ENCODE results near the gene ADD1. TPM values are rescaled to one million over a fixed set of nuclear protein-coding genes. Genes with fewer than 3 reads are reported as not detected.

The ADD1 gene
- total RNA-seq, result 100 to 1,000 TPM; 261 to 276 TPM

- POLR2A ChIA-PET, result interaction anchor here (1.0 to 2.6 kb wide), 4 partner anchors 8 to 358 kb away, joined by 3 to 9 read pairs (median 4); no protein-coding TSS in a partner anchor
- H3K36me3 Mint-ChIP-seq, result peaks cover 23% of the 10 kb centered on the region
- no peaks in the 10 kb centered on the region for H3K27me3 Mint-ChIP-seq
- H3K9me3 Mint-ChIP-seq, result peaks cover 6% of the 10 kb centered on the region
- DNase-seq (peak; percentile 99), ATAC-seq (ENCODE audit: low read depth) (peak; percentile 88)
- H3K27ac Mint-ChIP-seq, result peak within 1 kb of the TSS; percentile 91
- peaks cover 34% of the 10 kb centered on the region for H3K4me1 Mint-ChIP-seq
- H3K4me3 Mint-ChIP-seq, result peak within 1 kb of the TSS; percentile 94
Measured at GRCh38 chr4:2843263-2843940, at the start of gene ADD1. TSS of gene ADD1 (plus strand) at chr4:2843844. CDS start at chr4:2875916, 32,072 bp downstream.

- Mint-ChIP-seq H3K9me3 (no peaks in the 10 kb centered on the region), H3K4me3 (peak overlapping the region; percentile 89), H3K36me3 (no peaks in the 10 kb centered on the region), H3K27ac (peak overlapping the region; percentile 25), H3K4me1 (peaks cover 23% of the 10 kb centered on the region), H3K27me3 (no peaks in the 10 kb centered on the region)
- DNase-seq, result peak; percentile 43
- ATAC-seq (ENCODE audit: low read depth), result no peak
- POLR2A ChIA-PET, result interaction anchor here (0.7 to 1.7 kb wide), 2 partner anchors 9 to 17 kb away, joined by 3 read pairs; no protein-coding TSS in a partner anchor
Measured at GRCh38 chr4:2794486-2795299, 49.0 kb upstream of the ADD1 start.

GRCh38 chr4:2795300-2795892 lies 48.2 kb upstream of the ADD1 start:
- Mint-ChIP-seq H3K4me1 (peaks cover 26% of the 10 kb centered on the region), H3K9me3 (no peaks in the 10 kb centered on the region), H3K27me3 (no peaks in the 10 kb centered on the region), H3K4me3 (no peak overlapping the region), H3K36me3 (no peaks in the 10 kb centered on the region), H3K27ac (no peak overlapping the region)
- POLR2A ChIA-PET, result interaction anchor here (1.7 kb wide), 1 partner anchor 9 kb away, joined by 3 read pairs; no protein-coding TSS in a partner anchor
- ATAC-seq (ENCODE audit: low read depth) (no peak), DNase-seq (no peak)

GRCh38 chr4:2795893-2796848 lies 47.5 kb upstream of the ADD1 start:
- no peak overlapping the region for H3K27ac Mint-ChIP-seq
- H3K4me1 Mint-ChIP-seq, result peaks cover 30% of the 10 kb centered on the region
- DNase-seq, result peak; percentile 30

GRCh38 chr4:2796849-2797544 lies 46.6 kb upstream of the ADD1 start:
- Mint-ChIP-seq H3K4me3 (no peak overlapping the region), H3K9me3 (no peaks in the 10 kb centered on the region), H3K27me3 (no peaks in the 10 kb centered on the region), H3K4me1 (peaks cover 36% of the 10 kb centered on the region), H3K27ac (no peak overlapping the region), H3K36me3 (no peaks in the 10 kb centered on the region)
- DNase-seq (peak; percentile 33), ATAC-seq (ENCODE audit: low read depth) (no peak)
- POLR2A ChIA-PET, result interaction anchor here (0.7 to 6.2 kb wide), 6 partner anchors 10 to 261 kb away, joined by 3 to 60 read pairs (median 6); partner anchors contain the start of gene FAM193A

More at GRCh38 chr4:2795893-2796848, 47.5 kb upstream of the ADD1 start:
- H3K36me3 Mint-ChIP-seq, result no peaks in the 10 kb centered on the region
- no peaks in the 10 kb centered on the region for H3K27me3 Mint-ChIP-seq
- no peak for ATAC-seq (ENCODE audit: low read depth)
- H3K9me3 Mint-ChIP-seq, result no peaks in the 10 kb centered on the region
- no peak overlapping the region for H3K4me3 Mint-ChIP-seq
- POLR2A ChIA-PET, result interaction anchor here (1.2 to 6.2 kb wide), 3 partner anchors 9 to 17 kb away, joined by 3 to 60 read pairs (median 17); no protein-coding TSS in a partner anchor

GRCh38 chr4:2797545-2798305 lies 45.9 kb upstream of the ADD1 start:
- peak overlapping the region; percentile 95 for H3K4me3 Mint-ChIP-seq

GRCh38 chr4:2798399-2799223 lies 45.0 kb upstream of the ADD1 start:
- Mint-ChIP-seq H3K4me3 (peak overlapping the region; percentile 95), H3K4me1 (peaks cover 38% of the 10 kb centered on the region), H3K36me3 (no peaks in the 10 kb centered on the region), H3K27ac (peak overlapping the region; percentile 96), H3K27me3 (no peaks in the 10 kb centered on the region), H3K9me3 (no peaks in the 10 kb centered on the region)
- ATAC-seq (ENCODE audit: low read depth) (peak; percentile 65), DNase-seq (peak; percentile 66)
- POLR2A ChIA-PET, result interaction anchor here (0.6 to 6.2 kb wide), 10 partner anchors 8 to 137 kb away, joined by 3 to 60 read pairs (median 4); partner anchors contain the start of gene TNIP2

More at GRCh38 chr4:2797545-2798305, 45.9 kb upstream of the ADD1 start:
- no peaks in the 10 kb centered on the region for H3K9me3 Mint-ChIP-seq
- H3K27ac Mint-ChIP-seq, result peak overlapping the region; percentile 96
- H3K27me3 Mint-ChIP-seq, result no peaks in the 10 kb centered on the region
- ATAC-seq (ENCODE audit: low read depth) (peak; percentile 9), DNase-seq (peak; percentile 34)
- POLR2A ChIA-PET, result interaction anchor here (0.6 to 6.2 kb wide), 10 partner anchors 10 to 261 kb away, joined by 3 to 60 read pairs (median 4); partner anchors contain the start of genes FAM193A and TNIP2
- no peaks in the 10 kb centered on the region for H3K36me3 Mint-ChIP-seq
- peaks cover 38% of the 10 kb centered on the region for H3K4me1 Mint-ChIP-seq

- peak; percentile 3 for ATAC-seq (ENCODE audit: low read depth)
Measured at GRCh38 chr4:2799224-2799911, 44.3 kb upstream of the ADD1 start.

GRCh38 chr4:2799971-2800690 lies 43.5 kb upstream of the ADD1 start:
- POLR2A ChIA-PET, result interaction anchor here (0.5 to 6.2 kb wide), 3 partner anchors 13 to 106 kb away, joined by 3 to 60 read pairs (median 7); no protein-coding TSS in a partner anchor
- H3K4me1 Mint-ChIP-seq, result peaks cover 31% of the 10 kb centered on the region
- H3K27me3 Mint-ChIP-seq, result no peaks in the 10 kb centered on the region
- no peaks in the 10 kb centered on the region for H3K9me3 Mint-ChIP-seq
- H3K27ac Mint-ChIP-seq, result peak overlapping the region; percentile 96
- DNase-seq (peak; percentile 43), ATAC-seq (ENCODE audit: low read depth) (no peak)
- H3K36me3 Mint-ChIP-seq, result no peaks in the 10 kb centered on the region
- peak overlapping the region; percentile 95 for H3K4me3 Mint-ChIP-seq

More at GRCh38 chr4:2799224-2799911, 44.3 kb upstream of the ADD1 start:
- no peaks in the 10 kb centered on the region for H3K9me3 Mint-ChIP-seq
- peak overlapping the region; percentile 96 for H3K27ac Mint-ChIP-seq
- peak overlapping the region; percentile 95 for H3K4me3 Mint-ChIP-seq
- peaks cover 34% of the 10 kb centered on the region for H3K4me1 Mint-ChIP-seq
- DNase-seq, result peak; percentile 47
- POLR2A ChIA-PET, result interaction anchor here (0.5 to 6.2 kb wide), 8 partner anchors 9 to 136 kb away, joined by 3 to 60 read pairs (median 4); no protein-coding TSS in a partner anchor
- no peaks in the 10 kb centered on the region for H3K36me3 Mint-ChIP-seq
- H3K27me3 Mint-ChIP-seq, result no peaks in the 10 kb centered on the region
